Lower leg skin (tissue), 4 donors: ENCODE data around the gene LMTK3. TPM values are rescaled to one million over a fixed set of nuclear protein-coding genes. Genes with fewer than 3 reads are reported as not detected.

Experiments
- DNase-seq, 2 donors: peaks; one replicate each; pipeline ENCODE4 v3.0.0-alpha.2; 2019; ENCODE audit warnings: low spot score in 2 of 2
- H3K4me3 ChIP-seq: fragments of 200-600 bp; sonication (generic); 2 replicates; pipeline ENCODE4 v1.5.1; 2017; ENCODE audit warnings: mild to moderate bottlenecking, low read depth; ENCODE audit not compliant: poor library complexity, severe bottlenecking
- CTCF ChIP-seq, 3 donors: fragments of 450-650 bp; IDR thresholded peaks; one replicate each; pipeline ENCODE4 v1.5.1; 2016; ENCODE audit warnings: antibody characterized with exemption in 3 of 3, mild to moderate bottlenecking in 3 of 3, moderate library complexity in 2 of 3
- POLR2A ChIP-seq, 2 donors: fragments of 450-650 bp; IDR thresholded peaks; one replicate each; pipeline ENCODE4 v1.6.1; 2016 to 2017; ENCODE audit warnings: antibody characterized with exemption in 2 of 2, mild to moderate bottlenecking in 1 of 2, moderate library complexity in 1 of 2
- WGBS, 2 donors: methylation state at CpG; one replicate each; pipeline ENCODE4 v1.1.5; 2018; 5-methylcytosine and 5-hydroxymethylcytosine counted together
- intact Hi-C: fragments of 100-400 bp; cut with DNase I; formaldehyde crosslinking; loops from one replicate; pipeline ENCODE4 v1.15.0; 2023; ENCODE audit warnings: low total_unique reads
- total RNA-seq, 4 donors: library from RNA; depleted of rRNA; stranded (reverse); fragments of >200 nt; gene quantifications; one replicate each; pipeline ENCODE4 v1.1.0, GENCODE V29; 2016

LMTK3 gene
- total RNA-seq, 4 donors from 2014 or later = 5.3 to 6.7 (median 5.8) TPM

- 53 to 64% methylated on average over 12 to 16 of the region's 16 CpGs for WGBS, 2 donors
- TF ChIP-seq CTCF (IDR thresholded peaks at IDR 0.05) = no peak
- no peak for TF ChIP-seq POLR2A (IDR thresholded peaks at IDR 0.05)
- intact Hi-C loops = loop anchor here (5.0 kb wide), 1 partner anchor 836 kb away; no protein-coding TSS in a partner anchor
- no peak for DNase-seq
- H3K4me3 ChIP-seq = no peak overlapping the region
Measured at GRCh38 chr19:48466561-48467325, 44.9 kb downstream of the LMTK3 start.

- WGBS, 2 donors = 90 to 92% methylated on average over 1 of the region's 1 CpG
- intact Hi-C loops = loop anchor here (5.0 kb wide), 1 partner anchor 837 kb away; no protein-coding TSS in a partner anchor
Measured at GRCh38 chr19:48465215-48465614, 46.4 kb downstream of the LMTK3 start.

GRCh38 chr19:48461982-48462655, 49.5 kb downstream of the LMTK3 start:
- H3K4me3 ChIP-seq = no peak overlapping the region
- TF ChIP-seq CTCF (IDR thresholded peaks at IDR 0.05) (no peak), POLR2A (IDR thresholded peaks at IDR 0.05) (no peak)
- WGBS, 2 donors = 82 to 89% methylated on average over 60 of the region's 62 CpGs
- intact Hi-C loops = no loop called here
- DNase-seq = no peak

More at GRCh38 chr19:48465215-48465614, 46.4 kb downstream of the LMTK3 start:
- H3K4me3 ChIP-seq = no peak overlapping the region
- no peak for TF ChIP-seq CTCF (IDR thresholded peaks at IDR 0.05)
- TF ChIP-seq POLR2A (IDR thresholded peaks at IDR 0.05) = no peak
- no peak for DNase-seq

- no peak overlapping the region for H3K4me3 ChIP-seq
- intact Hi-C loops = no loop called here
- DNase-seq = no peak
- no peak for TF ChIP-seq CTCF (IDR thresholded peaks at IDR 0.05)
- no peak for TF ChIP-seq POLR2A (IDR thresholded peaks at IDR 0.05)
- WGBS, 2 donors = 93 to 94% methylated on average over 35 to 36 of the region's 36 CpGs
Measured at GRCh38 chr19:48461651-48461981, 50.0 kb downstream of the LMTK3 start.

- no peak for TF ChIP-seq POLR2A (IDR thresholded peaks at IDR 0.05)
- intact Hi-C loops = no loop called here
- no peak overlapping the region for H3K4me3 ChIP-seq
- 75 to 98% methylated on average over 2 of the region's 2 CpGs for WGBS, 2 donors
- DNase-seq = no peak
Measured at GRCh38 chr19:48458016-48458415, 53.6 kb downstream of the LMTK3 start.

- no peak for DNase-seq
- WGBS, 2 donors = 96 to 98% methylated on average over 4 of the region's 4 CpGs
- no peak overlapping the region for H3K4me3 ChIP-seq
- TF ChIP-seq POLR2A (IDR thresholded peaks at IDR 0.05) (no peak), CTCF (IDR thresholded peaks at IDR 0.05) (no peak)
- intact Hi-C loops = no loop called here
Measured at GRCh38 chr19:48456864-48457263, 54.8 kb downstream of the LMTK3 start.
